Adrenal gland (tissue), 12 donors: ENCODE measurements around the gene PLEKHO2. TPM values are rescaled to one million over a fixed set of nuclear protein-coding genes. Genes with fewer than 3 reads are reported as not detected.

Experiments used
- DNase-seq, 7 donors: peaks; one replicate each; pipeline ENCODE4 v3.0.0-alpha.2; 2019 to 2020
- H3K27ac ChIP-seq, 5 donors: fragments of 200-600 bp; sonication (generic) in 4 of 5; 1 replicate in 3 of 5; 2 replicates in 2 of 5; pipeline versions ENCODE4 v1.5.1 to v1.8.0; 2016 to 2020; ENCODE audit warnings: mild to moderate bottlenecking in 1 of 5
- H3K27me3 ChIP-seq: fragments of 200-600 bp; 2 replicates; pipeline ENCODE4 v1.8.0; 2021
- H3K36me3 ChIP-seq, 2 donors: fragments of 200-600 bp; replicated peaks in 1 of 2; 1 replicate in 1 of 2; 2 replicates in 1 of 2; pipeline versions ENCODE4 v1.5.1 to v1.8.0; 2018 to 2022
- H3K4me1 ChIP-seq, 2 donors: fragments of 200-600 bp; replicated peaks in 1 of 2; 1 replicate in 1 of 2; 2 replicates in 1 of 2; pipeline versions ENCODE4 v1.5.1 to v1.8.0; 2018 to 2021
- H3K4me3 ChIP-seq, 4 donors: fragments of 200-600 bp; sonication (generic) in 3 of 4; one replicate each; pipeline ENCODE4 v1.5.1; 2016 to 2018
- H3K9me3 ChIP-seq, 3 donors: fragments of 200-600 bp; sonication (generic) in 1 of 3; replicated peaks in 1 of 3; 1 replicate in 2 of 3; 2 replicates in 1 of 3; pipeline versions ENCODE4 v1.5.1 to v1.8.0; 2016 to 2021
- POLR2A ChIP-seq, 2 donors: fragments of 450-650 bp; IDR thresholded peaks; one replicate each; pipeline ENCODE4 v1.6.1; 2017; ENCODE audit warnings: antibody characterized with exemption in 2 of 2, mild to moderate bottlenecking in 2 of 2, moderate library complexity in 1 of 2
- WGBS, 4 donors: extraction: QIAGEN DNeasy Blood & Tissue Kit in 2 of 4; methylation state at CpG; one replicate each; pipeline versions ENCODE4 v1.1.5 to v1.1.7; 2013 to 2017; 5-methylcytosine and 5-hydroxymethylcytosine counted together
- intact Hi-C, 2 donors: fragments of 100-400 bp; cut with DNase I; formaldehyde crosslinking; loops; one replicate each; pipeline versions ENCODE4 v1.14.1 to v1.15.0; 2022 to 2023
- polyA plus RNA-seq, 3 donors: library from polyadenylated mRNA; stranded (reverse); fragments of 200-250 nt in 2 of 3; fragments of 350-450 nt in 1 of 3; fragmentation: Illumina TruSeq in 1 of 3; extraction: RNeasy Lipid Tissue Mini Kit (QIAGEN cat#74804) in 1 of 3; gene quantifications; one replicate each; pipeline ENCODE4 v1.2.3, GENCODE V29; 2013 to 2014
- total RNA-seq, 9 donors: library from RNA; depleted of rRNA in 4 of 9; stranded (reverse); fragments of >200 nt in 4 of 9; fragments of 120-200 nt in 1 of 9; fragmentation: NEBNext Ultra II Directional in 1 of 9; extraction: Animal tissue kit (Norgen Biotek cat#: 25700) in 1 of 9; gene quantifications; one replicate each; pipeline versions ENCODE4 v1.1.0 to v1.2.4, GENCODE V29; 2013 to 2023
- TF ChIP-seq, protein P1 (sequence below), 6 experiments: fragments of 450-650 bp in 4 of 6; fragments of 200-600 bp in 2 of 6; sonication (generic) in 1 of 6; IDR thresholded peaks; 1 replicate in 5 of 6; 2 replicates in 1 of 6; pipeline versions ENCODE4 v1.5.1 to v1.8.0; 2016 to 2021; ENCODE audit warnings: antibody characterized with exemption in 6 of 6, mild to moderate bottlenecking in 2 of 6, moderate library complexity in 1 of 6
- donor health status: healthy with polysubstance abuse.
- donor health status: Bipolar disorder and iron deficiency.
- donor health status: DM: yes; HTN: yes; CAD: no.
- donor health status: DM: no; HTN: no; CAD: no.
- donor health status: DM: no; HTN: no; CAD: no.
- donor health status: DM: yes; HTN: yes; CAD: no.

Gene PLEKHO2
- total and polyA plus RNA-seq, 12 donors, result 11.7 to 62.9 (median 48.5) TPM

DNA sequence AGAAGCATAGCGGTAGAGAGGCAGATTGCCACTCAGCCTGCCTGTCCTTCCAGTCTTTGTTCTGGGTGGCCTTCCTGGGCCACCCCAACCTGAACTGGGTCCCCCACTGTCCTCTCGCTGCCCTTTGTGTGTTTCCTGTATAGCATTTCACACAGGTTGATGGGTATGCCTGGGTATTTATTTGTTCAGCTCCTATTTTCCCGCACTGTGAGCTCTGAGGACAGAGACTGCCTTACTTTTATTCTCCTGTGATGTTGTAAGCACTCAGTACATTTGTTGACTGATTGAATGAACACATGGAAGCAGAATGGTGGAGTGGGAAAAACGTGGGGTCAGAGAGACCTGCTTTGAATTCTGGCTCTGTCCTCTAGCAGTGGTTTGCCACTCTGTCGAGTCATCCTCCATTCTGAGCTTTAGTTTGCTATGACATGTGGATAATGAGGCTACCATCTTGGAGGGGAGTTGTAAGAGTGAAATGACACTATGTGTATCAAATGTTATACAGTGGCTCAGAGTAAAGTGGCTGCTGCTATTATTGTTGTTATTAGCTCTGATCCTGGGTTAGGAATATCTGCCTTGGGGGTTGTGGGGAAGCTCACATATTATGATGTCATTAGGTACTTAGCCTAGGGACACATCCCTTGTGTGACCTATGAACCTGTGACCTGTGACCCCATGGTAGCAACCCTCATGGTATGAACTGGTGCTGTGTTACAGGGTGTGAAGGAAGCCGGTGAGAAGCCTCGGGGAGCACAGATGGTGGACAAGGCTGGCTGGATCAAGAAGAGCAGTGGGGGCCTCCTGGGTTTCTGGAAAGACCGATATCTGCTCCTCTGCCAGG is 6.4 kb downstream of the PLEKHO2 start:
- TF ChIP-seq, protein P1, sequence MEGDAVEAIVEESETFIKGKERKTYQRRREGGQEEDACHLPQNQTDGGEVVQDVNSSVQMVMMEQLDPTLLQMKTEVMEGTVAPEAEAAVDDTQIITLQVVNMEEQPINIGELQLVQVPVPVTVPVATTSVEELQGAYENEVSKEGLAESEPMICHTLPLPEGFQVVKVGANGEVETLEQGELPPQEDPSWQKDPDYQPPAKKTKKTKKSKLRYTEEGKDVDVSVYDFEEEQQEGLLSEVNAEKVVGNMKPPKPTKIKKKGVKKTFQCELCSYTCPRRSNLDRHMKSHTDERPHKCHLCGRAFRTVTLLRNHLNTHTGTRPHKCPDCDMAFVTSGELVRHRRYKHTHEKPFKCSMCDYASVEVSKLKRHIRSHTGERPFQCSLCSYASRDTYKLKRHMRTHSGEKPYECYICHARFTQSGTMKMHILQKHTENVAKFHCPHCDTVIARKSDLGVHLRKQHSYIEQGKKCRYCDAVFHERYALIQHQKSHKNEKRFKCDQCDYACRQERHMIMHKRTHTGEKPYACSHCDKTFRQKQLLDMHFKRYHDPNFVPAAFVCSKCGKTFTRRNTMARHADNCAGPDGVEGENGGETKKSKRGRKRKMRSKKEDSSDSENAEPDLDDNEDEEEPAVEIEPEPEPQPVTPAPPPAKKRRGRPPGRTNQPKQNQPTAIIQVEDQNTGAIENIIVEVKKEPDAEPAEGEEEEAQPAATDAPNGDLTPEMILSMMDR (IDR thresholded peaks at IDR 0.05), result no peak
- no peak for TF ChIP-seq POLR2A (IDR thresholded peaks at IDR 0.05)
- DNase-seq, result no peak
- Histone ChIP-seq H3K4me3 (no peak overlapping the region), H3K9me3 (no peaks in the 10 kb centered on the region), H3K4me1 (peaks cover 29 to 71% of the 10 kb centered on the region in 2 donors), H3K27me3 (no peaks in the 10 kb centered on the region), H3K27ac (peak overlapping the region in 2 of 5 donors; percentile 59 to 96), H3K36me3 (peaks cover 0 to 36% of the 10 kb centered on the region in 2 donors)
- WGBS, 4 donors, result 77 to 85% (median 83%) methylated on average over 7 to 8 of the region's 8 CpGs
- intact Hi-C loops, result loop anchor here (5.0 kb wide), 2 partner anchors 49 to 64 kb away; partner anchors contain the start of gene ANKDD1A (in 1 of the 2)

GRCh38 chr15:64850778-64851502 is 9.2 kb downstream of the PLEKHO2 start:
- TF ChIP-seq POLR2A (IDR thresholded peaks at IDR 0.05), result no peak
- Histone ChIP-seq H3K4me3 (no peak overlapping the region), H3K27me3 (no peaks in the 10 kb centered on the region), H3K36me3 (peaks cover 0 to 62% of the 10 kb centered on the region in 2 donors), H3K4me1 (peaks cover 7 to 71% of the 10 kb centered on the region in 2 donors), H3K9me3 (no peaks in the 10 kb centered on the region), H3K27ac (peak overlapping the region in 2 of 5 donors; percentile 57 to 87)
- intact Hi-C loops, result no loop called here
- 75 to 85% (median 85%) methylated on average over 4 of the region's 4 CpGs for WGBS, 4 donors
- no peak for DNase-seq

DNA sequence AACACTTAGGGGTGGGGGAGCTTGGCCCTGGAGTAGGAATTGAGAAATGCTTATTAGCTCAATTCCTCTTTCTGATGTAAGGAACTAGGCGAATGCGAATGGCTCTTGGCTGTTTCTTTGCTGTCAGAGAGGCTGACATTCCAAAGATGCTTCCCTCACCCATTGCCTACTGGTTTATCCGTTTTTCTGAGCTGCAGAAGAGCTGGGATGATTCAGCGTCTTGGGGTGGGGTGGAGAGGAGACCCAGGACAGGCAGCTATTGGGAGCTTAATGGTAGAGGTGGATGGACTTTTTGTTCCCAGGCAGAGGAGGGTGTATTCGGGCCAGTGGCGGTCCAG is 9.8 kb downstream of the PLEKHO2 start:
- H3K27ac ChIP-seq, result peak overlapping the region in 3 of 5 donors; percentile 21 to 87 (median 57)
- peaks cover 0 to 67% of the 10 kb centered on the region in 2 donors for H3K36me3 ChIP-seq
- no peak overlapping the region for H3K4me3 ChIP-seq

DNA sequence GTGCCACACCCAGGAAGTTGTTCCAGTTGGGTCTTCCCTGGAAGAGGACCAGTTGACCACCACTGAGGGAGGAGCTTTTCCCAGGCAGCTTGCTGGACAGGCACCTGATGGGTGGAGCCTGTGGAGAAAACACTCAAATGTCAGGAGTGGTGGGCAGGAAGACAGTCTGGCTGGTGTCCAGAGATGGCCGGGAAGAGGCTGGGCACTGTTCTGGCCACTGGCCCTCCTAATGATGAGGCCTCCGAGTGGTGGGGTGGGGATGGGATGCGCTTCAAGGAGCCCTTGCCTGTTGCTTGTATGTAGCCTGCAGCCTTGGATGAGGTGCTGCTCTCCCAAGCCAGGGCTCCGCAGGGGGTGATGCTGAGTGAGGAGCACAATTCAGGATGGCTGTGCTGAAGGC is 12.3 kb downstream of the PLEKHO2 start:
- Histone ChIP-seq H3K27ac (peak overlapping the region in 2 of 5 donors; percentile 77 to 90), H3K4me1 (peaks cover 29 to 83% of the 10 kb centered on the region in 2 donors), H3K27me3 (no peaks in the 10 kb centered on the region), H3K9me3 (no peaks in the 10 kb centered on the region), H3K36me3 (peaks cover 0 to 72% of the 10 kb centered on the region in 2 donors), H3K4me3 (no peak overlapping the region)
- DNase-seq, result peak in 5 of 7 donors; percentile 45 to 69 (median 58)
- no peak for TF ChIP-seq POLR2A (IDR thresholded peaks at IDR 0.05)
- TF ChIP-seq, protein P1 (IDR thresholded peaks at IDR 0.05), result no peak
- WGBS, 4 donors, result 58 to 100% (median 61%) methylated on average over 1 to 4 of the region's 4 CpGs
- intact Hi-C loops, result no loop called here

More for the DNA sequence above, 9.8 kb downstream of the PLEKHO2 start:
- DNase-seq, result peak in 1 of 7 donors; percentile 42
- WGBS, 4 donors, result 47 to 60% (median 50%) methylated on average over 6 of the region's 6 CpGs
- no peaks in the 10 kb centered on the region for H3K9me3 ChIP-seq
- H3K27me3 ChIP-seq, result no peaks in the 10 kb centered on the region
- TF ChIP-seq, protein P1 (IDR thresholded peaks at IDR 0.05), result no peak
- TF ChIP-seq POLR2A (IDR thresholded peaks at IDR 0.05), result no peak
- intact Hi-C loops, result no loop called here
- H3K4me1 ChIP-seq, result peaks cover 12 to 71% of the 10 kb centered on the region in 2 donors
